ENCODE measurements around the gene SPECC1.
"Not testable (repeated sequence)": the region's sequence is repeated elsewhere in the genome, so short reads cannot be mapped to it uniquely, and the experiment has no call there.

The SPECC1 gene

DNA sequence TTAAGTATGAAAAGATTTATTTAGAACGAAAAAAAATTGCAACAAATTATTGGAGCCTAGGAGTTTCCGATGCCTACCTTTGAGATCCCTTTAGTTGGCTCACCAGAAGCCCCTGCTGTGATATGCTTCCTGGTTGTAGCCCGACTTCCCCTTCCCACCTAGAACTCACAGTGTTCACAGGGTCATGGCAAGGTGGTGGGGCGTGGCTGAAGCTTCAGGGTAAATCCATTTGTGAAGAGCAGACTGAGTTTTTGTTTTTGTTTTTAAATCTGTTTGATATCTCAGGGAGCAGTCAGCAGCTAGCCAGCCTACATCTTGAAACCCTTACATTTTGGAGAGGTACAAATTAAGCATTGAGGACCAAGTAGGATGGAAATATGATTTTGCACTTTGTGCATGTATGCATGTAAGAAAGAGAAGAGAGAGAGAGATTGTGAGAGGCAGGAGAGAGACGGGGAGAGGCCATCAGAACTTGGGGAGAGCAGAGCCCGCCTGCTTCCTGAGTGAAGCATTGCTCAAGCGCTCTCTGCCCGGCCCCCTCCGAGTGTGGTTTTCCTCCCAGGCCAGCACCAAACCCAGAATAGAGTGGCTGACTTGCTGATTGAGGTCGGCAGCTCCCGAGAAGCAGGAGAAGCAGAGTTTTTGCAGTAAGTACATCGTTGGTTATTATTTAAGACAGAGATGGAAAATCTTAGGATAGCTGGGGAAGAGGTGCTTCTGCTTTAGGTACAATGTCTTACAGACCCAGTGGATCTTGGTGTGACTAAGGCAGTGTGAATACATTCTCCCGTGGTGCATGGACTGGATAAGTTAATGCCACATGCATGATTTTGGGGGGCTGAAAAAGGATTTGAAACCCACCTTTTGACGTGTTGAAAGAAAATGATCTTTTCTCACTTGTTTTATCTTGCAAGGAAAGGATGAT lies 64.2 kb downstream of the SPECC1 start:
- no peak for DNase-seq

DNA sequence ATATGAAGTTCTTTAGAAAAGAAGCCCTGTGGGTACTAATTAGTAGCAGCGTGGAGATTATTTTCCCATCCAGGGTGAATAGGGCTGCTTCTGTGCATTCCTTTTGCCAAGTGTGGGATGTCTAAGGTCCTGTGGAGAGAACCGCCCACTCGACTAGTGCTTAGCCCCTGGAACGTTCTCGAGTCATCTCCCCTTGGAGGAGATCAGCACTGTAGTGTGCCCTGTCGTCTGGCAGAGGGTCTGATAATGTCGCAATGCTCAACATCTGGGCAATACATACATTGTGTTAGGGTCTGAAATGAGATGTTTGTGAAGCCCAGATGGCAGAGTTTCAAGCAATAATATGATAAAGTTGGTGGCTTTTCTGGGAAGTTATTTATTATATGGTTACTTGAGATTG lies 64.8 kb downstream of the SPECC1 start:
- DNase-seq: no peak

DNA sequence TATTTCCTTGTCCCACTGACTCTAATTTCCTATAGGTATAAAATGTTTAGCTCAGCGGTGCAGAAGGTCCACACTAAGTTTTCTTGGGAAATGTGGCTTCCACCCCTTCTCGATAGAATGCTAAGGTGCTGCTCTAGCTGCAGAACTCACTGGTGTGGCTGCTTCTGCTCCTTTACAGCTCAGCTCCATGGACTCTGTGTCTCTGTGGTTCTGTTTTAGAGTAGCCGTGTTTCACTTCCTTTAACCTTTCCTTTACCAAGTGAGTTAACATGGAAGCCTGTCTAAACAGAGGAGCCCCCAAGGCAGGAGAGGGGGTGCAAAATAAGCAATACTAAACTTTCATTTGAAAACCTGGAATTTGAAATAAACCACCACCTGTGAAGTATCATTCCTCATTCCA lies 65.3 kb downstream of the SPECC1 start:
- DNase-seq: no peak

- not testable (repeated sequence) for DNase-seq
Observed at GRCh38 chr17:20076137-20076536, 67.0 kb downstream of the SPECC1 start.

- DNase-seq: no peak
Observed at GRCh38 chr17:20077978-20078685, 69.0 kb downstream of the SPECC1 start.

GRCh38 chr17:20080513-20080912 lies 71.4 kb downstream of the SPECC1 start:
- DNase-seq: no peak

DNA sequence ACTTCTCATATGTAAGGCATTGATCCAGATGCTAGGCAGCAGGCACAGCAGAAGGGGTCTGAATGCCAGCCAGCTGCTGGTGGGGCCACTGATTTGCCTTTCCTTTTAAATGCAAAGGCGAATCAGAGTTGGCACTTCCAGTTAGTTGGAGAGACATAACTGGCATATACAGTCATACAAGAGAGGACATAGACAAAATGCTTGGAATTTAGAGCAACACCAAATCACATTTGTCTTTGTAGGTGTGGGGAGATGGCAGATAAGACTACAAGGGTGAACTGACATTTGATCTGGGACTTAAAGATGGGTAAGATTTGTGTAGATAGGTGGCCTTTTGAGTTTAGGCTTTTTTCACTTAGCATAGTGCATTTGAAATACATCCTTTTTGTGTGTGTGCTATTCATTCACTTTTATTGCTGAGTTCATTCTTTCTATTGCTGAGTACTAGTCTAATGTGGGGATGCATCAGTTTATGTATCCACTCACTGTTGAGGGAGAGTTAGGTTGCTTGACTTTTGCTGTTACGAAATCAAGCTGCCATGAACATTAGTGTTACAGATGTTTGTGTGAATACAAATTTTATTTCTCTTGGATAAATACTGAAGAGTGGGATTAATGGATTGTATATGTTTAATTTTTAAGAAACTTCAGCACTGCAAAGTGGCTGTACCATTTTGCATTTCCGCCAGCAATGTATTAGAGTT lies 74.1 kb downstream of the SPECC1 start:
- DNase-seq: no peak

DNA sequence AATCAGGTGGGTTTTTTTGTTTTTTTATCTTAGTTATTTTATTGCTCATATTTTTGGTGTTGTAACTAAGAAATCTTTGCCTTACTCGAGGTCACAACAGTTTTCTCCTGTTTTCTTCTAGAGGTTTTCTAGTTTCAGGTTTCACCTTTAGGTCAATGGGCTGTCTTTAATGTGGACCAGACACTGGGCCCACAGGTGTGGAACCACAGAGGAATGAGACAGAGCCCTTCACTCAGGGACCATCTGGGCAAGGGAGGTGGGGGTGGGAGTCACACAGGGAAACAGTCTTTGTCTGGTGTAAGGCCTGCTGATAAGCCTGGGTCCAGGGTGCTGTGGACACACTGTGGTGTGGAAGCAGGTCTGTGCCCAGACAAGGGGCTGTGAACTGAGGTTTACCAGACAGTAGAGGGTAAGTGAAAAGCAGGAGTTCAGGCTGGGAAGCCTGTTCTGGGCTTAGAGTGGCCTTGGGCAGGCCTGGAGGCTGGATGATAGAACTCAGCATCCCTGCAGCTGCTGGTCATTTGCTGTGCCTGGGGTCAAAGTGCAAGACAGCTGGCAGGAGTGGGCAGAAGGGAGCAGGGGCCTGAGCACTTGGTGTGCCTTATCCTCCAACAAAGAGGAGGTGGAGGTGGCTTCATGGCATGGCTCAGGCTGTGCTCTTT lies 75.6 kb downstream of the SPECC1 start:
- DNase-seq: no peak

DNA sequence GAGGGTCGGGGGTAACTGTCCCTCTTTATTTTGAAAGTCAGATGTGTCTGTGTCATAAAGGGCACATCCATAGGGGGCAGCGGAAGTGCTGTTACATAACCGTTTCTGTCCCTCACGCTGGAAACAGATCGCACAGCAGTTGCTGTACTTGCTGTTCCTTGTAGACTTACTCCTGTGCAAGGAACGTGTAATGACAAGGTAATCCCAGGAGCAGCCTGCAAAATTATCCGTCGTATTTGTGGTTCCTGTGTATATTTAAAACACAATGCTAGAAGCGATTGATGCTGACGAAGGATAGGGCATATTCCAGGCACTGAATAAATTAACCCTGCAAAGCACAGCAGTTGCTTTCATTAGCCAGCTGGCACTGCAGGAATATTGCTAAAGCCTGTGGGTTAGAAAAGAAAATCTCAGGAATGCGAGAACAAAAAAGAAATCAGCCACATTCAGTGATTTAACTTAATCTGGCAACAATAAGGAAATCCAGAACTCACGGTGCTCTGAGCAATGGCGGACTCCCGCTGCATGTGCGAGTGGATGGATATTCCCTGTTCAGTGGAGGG lies 76.2 kb downstream of the SPECC1 start:
- no peak for DNase-seq

DNA sequence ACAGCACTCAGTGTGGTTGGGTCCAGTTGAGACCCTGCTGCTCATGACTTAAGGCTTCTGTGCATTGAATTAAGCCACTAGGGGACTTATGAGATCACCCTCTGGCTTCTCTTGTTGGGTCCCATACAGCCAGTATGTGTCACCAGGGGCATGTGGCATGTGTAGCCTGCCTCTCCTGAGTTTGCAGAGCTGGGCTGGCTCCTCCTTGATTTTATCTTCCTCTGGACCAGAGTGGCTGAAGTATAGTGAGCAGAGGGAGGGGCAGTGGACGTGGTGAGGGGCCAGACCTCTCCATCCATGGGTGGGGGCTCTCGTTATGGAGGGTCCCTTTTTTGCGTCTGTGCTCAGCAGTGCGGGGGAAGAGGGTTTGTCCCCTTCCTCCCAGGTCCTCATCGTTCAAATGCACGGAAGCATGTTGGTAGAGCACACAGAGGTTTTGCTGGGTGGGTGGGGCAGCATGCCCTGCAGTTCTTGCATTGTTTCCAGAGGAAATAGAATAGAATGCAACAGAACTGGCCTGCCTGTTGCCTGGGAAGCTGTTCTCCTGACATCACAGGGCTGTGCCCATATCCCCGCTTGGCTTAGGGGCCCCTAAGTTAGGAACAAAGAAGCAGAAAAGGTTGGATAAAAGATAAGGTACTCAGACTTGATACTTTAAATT lies 77.4 kb downstream of the SPECC1 start:
- no peak for DNase-seq

GRCh38 chr17:20087538-20088250 lies 78.5 kb downstream of the SPECC1 start:
- DNase-seq: no peak

DNA sequence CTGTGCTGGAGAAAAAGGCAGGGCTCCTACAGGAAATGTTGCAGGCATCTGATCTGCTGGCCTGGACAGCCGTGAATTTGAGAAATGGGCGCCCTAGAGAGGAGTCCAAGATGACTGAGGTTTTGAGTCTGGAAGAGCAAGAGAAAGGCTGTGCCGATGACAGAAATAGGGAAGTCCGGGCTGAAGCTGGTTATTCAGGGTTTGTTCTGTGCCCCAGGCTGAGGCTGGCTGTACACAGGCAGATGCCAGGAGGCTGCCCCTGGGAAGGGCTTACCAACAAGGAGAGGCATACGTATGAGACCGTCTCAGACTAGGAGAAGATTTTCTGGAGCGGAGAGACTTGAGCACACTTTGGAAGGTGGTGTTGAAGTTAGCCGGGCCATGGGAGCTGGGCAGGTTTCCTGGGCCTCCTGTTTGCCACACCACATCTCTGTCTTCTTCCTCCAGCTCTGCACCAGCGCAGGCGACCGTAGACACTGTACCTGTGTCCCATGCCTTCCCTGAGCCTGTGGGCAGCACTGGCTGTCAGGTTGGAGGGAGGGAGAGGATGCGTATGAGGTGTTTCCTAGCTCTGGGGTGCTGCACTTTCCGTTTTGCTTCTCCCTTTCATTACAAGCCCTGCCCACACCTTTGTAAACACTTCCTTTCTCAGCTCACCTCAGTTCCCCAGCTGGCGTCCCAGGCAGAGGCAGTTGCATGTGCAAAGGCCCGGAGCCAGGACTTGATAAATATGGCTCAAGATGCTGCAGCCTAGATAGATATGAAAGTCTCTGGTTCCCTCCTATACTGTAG lies 80.8 kb downstream of the SPECC1 start:
- no peak for DNase-seq

DNA sequence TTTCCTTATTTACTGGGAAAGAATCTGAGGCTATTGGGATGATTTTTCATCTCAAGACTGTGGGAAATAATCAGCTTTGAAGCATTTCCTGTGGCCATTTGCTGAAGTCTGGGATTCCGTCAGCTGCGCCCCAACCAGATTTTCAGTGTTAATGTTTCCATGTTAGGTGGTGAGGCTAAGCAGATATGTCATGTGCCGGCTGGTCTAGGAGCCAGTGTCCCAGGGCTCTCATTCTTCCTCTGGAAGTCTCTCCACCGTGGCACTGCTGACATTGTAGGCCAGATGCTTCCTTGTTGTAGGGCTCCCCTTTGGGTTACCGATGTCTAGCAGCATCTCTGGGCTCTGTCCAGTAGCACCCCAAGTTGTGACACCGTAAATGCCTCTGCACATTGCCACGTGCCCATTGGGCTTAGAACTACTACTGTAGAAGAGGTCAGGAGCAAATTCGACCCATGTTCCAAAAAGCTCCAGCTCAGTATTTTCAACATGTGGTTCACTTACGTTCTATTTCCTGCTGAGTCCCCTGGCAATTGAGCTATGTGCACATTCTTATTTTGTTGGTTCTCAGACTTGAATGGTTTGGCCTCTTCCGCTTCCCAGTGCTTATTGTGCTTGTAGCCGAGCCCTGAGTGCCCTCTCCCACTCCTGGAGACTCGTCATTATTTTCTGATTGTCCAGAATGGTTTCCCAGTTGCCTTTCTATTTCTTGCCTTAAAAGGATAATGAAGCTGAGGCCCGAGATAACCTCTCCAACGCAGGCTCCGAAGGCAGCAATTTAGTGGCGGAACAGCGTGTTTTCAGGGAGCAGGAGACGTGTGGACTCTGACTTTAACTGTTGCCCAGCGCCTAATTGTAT lies 82.2 kb downstream of the SPECC1 start:
- no peak for DNase-seq

DNA sequence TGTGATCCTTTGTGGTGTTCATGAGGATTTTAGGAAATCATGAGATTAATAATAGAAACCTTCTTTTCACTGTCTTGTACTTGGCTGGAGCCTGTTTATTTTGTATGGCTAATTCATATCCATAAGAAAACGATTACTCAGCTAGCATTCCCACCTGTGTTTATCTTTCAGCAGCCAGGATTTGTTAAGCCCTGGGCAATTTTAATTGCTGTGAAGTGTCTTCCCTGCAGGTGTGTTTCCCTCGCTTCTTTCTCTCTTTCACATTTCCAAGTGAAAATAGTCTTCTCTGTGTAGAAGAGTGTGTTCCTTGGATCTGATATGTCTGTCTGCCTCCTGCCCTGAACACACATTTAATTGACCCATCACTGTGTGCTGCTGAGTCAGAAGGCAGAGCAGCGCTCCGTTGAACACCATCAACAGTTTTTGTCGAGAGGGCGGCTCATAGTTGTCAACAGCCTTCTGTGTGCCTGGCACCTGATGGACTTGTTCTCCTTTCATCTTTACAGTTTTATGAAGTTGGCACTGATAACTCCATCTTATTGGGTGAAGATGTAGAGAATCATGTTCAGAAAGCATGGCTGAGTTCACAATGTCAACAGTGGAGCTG lies 83.2 kb downstream of the SPECC1 start:
- no peak for DNase-seq

DNA sequence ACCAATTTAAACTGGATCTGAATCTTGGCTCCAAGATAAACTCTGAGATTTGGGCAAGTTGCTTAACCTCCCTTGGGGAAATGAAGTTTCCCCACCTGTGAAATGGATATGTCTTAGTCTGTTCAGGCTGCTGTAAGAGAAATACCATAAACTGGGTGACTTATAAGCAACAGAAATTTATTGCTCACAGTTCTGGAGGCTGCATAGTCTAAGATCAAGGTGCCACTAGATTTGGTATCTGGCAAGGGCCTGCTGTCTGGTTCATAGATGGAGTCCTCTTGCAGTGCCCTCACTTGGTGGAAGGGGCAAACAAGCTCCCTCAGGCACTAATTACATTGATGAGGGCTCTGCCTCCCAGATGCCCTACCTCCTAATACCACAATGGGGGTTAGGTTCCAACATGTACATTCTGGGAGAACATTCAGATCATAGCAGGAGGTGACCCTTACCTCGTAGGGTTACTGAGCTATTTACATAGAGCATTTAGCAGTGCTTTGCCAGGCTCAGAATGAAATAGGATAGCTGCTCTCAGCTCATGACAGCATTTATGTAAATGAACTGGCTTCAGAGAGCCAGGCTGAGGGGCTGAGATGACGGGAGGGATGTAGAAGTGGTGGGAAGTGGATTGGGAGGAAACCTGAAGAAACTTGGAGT lies 83.9 kb downstream of the SPECC1 start:
- peak; percentile 55 for DNase-seq

GRCh38 chr17:20094777-20095176 lies 85.6 kb downstream of the SPECC1 start:
- no peak for DNase-seq

GRCh38 chr17:20095336-20096080 lies 86.3 kb downstream of the SPECC1 start:
- DNase-seq: no peak

DNA sequence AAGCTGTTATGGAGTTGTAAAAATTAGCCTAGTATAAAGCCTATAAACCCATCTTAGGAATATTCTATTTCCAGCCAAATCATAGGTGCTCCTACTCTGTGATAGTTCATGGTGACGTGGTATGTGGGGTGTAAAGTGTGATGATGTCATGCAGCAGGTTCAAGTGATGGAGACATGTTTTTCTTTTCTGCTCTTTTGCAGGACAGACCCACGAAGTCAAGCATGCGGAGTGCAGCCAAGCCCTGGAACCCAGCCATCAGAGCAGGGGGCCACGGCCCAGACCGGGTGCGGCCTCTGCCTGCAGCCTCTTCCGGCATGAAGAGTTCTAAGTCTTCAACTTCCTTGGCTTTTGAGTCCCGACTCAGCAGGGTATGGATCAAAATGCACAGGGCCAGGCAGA lies 87.3 kb downstream of the SPECC1 start:
- no peak for DNase-seq
